Fibroblast of lung (primary cell): Measurements from ENCODE around the gene LINC00237. TPM values are rescaled to one million over a fixed set of nuclear protein-coding genes. Genes with fewer than 3 reads are reported as not detected.
A peak's percentile ranks its signal among the peaks of the same experiment; 100 is the strongest.

Experiments used
- DNase-seq, 2 donors: peaks; one replicate each; pipeline versions ENCODE4 v3.0.0 to v3.0.0-alpha.2; 2010; ENCODE audit warnings: low read depth in 2 of 2
- H2AFZ ChIP-seq: 2 replicates; pipeline ENCODE4 v1.5.1; 2012; ENCODE audit warnings: low read length, control low read depth, inconsistent platforms
- H3K27ac ChIP-seq: 2 replicates; pipeline ENCODE4 v1.5.1; 2011; ENCODE audit warnings: low read length, control low read depth; ENCODE audit not compliant: insufficient read depth
- H3K27me3 ChIP-seq: 2 replicates; pipeline ENCODE4 v1.5.1; 2011; ENCODE audit warnings: mild to moderate bottlenecking, low read length; ENCODE audit not compliant: control insufficient read depth, insufficient read depth
- H3K36me3 ChIP-seq: 2 replicates; pipeline ENCODE4 v1.5.1; 2011; ENCODE audit warnings: low read length; ENCODE audit not compliant: control insufficient read depth, insufficient read depth
- H3K4me1 ChIP-seq: 2 replicates; pipeline ENCODE4 v1.5.1; 2011; ENCODE audit warnings: low read length; ENCODE audit not compliant: control insufficient read depth, insufficient read depth; ENCODE audit errors: extremely low read depth
- H3K4me2 ChIP-seq: 2 replicates; pipeline ENCODE4 v1.5.1; 2011; ENCODE audit warnings: low read length, control low read depth; ENCODE audit not compliant: insufficient read depth; ENCODE audit errors: extremely low read depth
- H3K4me3 ChIP-seq, 4 experiments: fragments of 200-600 bp in 1 of 4; sonication (generic) in 1 of 4; replicated peaks in 1 of 4; 2 replicates each; pipeline ENCODE4 v1.5.1; 2011 to 2016; ENCODE audit warnings: low read length in 4 of 4, low read depth in 3 of 4, mild to moderate bottlenecking in 3 of 4, control low read depth in 2 of 4, inconsistent platforms in 1 of 4, mixed read lengths in 1 of 4; ENCODE audit not compliant: insufficient read depth in 1 of 4; ENCODE audit errors: control extremely low read depth in 1 of 4
- H3K79me2 ChIP-seq: 2 replicates; pipeline ENCODE4 v1.5.1; 2012; ENCODE audit warnings: mild to moderate bottlenecking, low read length, inconsistent platforms; ENCODE audit not compliant: control insufficient read depth, insufficient read depth
- H3K9ac ChIP-seq: 2 replicates; pipeline ENCODE4 v1.5.1; 2011; ENCODE audit warnings: mild to moderate bottlenecking, low read length, control low read depth; ENCODE audit not compliant: insufficient read depth
- H3K9me3 ChIP-seq: 2 replicates; pipeline ENCODE4 v1.5.1; 2012; ENCODE audit warnings: low read depth, low read length; ENCODE audit not compliant: control insufficient read depth, insufficient read depth
- H4K20me1 ChIP-seq: 2 replicates; pipeline ENCODE4 v1.5.1; 2011; ENCODE audit warnings: low read length; ENCODE audit not compliant: control insufficient read depth, insufficient read depth; ENCODE audit errors: extremely low read depth
- EZH2 ChIP-seq: IDR thresholded peaks from 2 replicates; pipeline ENCODE4 v1.5.1; 2012; ENCODE audit warnings: low read length, control low read depth, mild to moderate bottlenecking; ENCODE audit errors: missing control alignments
- polyA plus RNA-seq, 2 donors: library from polyadenylated mRNA; depleted of rRNA in 1 of 2; stranded (reverse) in 1 of 2; unstranded in 1 of 2; fragments of >200 nt; gene quantifications; 2 replicates each; pipeline ENCODE4 v1.2.1, GENCODE V29; 2011 to 2012; ENCODE audit warnings: missing spikeins in 1 of 2
- total RNA-seq: library from RNA; depleted of rRNA; stranded (reverse); fragments of >200 nt; gene quantifications from 2 replicates; pipeline ENCODE4 v1.2.1, GENCODE V29; 2014
- TF ChIP-seq, protein P1 (sequence below), 2 donors: IDR thresholded peaks in 1 of 2; conservative IDR thresholded peaks in 1 of 2; 1 replicate in 1 of 2; 2 replicates in 1 of 2; pipeline ENCODE4 v1.5.1; 2011 to 2012; ENCODE audit warnings: low read length in 2 of 2, control low read depth in 1 of 2, inconsistent platforms in 1 of 2, low read depth in 1 of 2, mild to moderate bottlenecking in 1 of 2

Gene LINC00237
- total and polyA plus RNA-seq, 2 donors (not counting 1 experiment from before 2014, with no cell fraction given), result not detected

DNA sequence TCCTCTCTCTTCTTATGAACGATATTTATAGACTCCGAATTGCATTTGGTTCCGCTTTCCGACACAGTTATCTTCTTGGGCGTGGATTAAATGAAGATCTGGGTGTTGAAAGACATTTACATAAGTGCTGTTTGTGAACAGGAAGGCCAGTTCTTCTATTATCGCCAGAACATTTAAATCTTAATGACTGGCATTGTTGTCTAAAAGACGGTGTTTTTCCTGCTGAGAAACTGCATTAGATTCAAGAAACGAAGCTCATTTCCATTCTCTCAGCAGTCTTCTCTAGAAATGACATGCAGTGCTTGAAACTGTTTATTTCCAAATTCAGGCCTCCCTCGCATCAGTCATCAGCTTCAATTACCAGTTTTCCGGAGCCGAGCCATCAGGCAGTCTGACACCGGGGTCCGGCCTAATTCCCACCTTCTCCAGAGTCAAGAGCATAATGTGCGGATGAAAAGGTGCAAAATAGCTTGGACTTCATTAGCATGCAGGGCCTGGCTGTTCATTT is 16.0 kb downstream of the LINC00237 start:
- Histone ChIP-seq H3K27me3 (peaks cover 9% of the 10 kb centered on the region), H2AFZ (no peak overlapping the region), H4K20me1 (no peaks in the 10 kb centered on the region), H3K4me2 (no peak overlapping the region), H3K9me3 (no peaks in the 10 kb centered on the region), H3K4me3 (no peak overlapping the region), H3K27ac (no peak overlapping the region), H3K4me1 (no peaks in the 10 kb centered on the region), H3K79me2 (no peaks in the 10 kb centered on the region), H3K9ac (no peak overlapping the region), H3K36me3 (no peaks in the 10 kb centered on the region)
- TF ChIP-seq EZH2, result no peak
- TF ChIP-seq, protein P1, sequence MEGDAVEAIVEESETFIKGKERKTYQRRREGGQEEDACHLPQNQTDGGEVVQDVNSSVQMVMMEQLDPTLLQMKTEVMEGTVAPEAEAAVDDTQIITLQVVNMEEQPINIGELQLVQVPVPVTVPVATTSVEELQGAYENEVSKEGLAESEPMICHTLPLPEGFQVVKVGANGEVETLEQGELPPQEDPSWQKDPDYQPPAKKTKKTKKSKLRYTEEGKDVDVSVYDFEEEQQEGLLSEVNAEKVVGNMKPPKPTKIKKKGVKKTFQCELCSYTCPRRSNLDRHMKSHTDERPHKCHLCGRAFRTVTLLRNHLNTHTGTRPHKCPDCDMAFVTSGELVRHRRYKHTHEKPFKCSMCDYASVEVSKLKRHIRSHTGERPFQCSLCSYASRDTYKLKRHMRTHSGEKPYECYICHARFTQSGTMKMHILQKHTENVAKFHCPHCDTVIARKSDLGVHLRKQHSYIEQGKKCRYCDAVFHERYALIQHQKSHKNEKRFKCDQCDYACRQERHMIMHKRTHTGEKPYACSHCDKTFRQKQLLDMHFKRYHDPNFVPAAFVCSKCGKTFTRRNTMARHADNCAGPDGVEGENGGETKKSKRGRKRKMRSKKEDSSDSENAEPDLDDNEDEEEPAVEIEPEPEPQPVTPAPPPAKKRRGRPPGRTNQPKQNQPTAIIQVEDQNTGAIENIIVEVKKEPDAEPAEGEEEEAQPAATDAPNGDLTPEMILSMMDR (conservative IDR thresholded peaks at IDR 0.05 in 1 of 2, IDR thresholded peaks at IDR 0.05 in 1 of 2; ENCODE audit: low read depth in 1 of 2, low read length in 2 of 2), result no peak
- no peak for DNase-seq

DNA sequence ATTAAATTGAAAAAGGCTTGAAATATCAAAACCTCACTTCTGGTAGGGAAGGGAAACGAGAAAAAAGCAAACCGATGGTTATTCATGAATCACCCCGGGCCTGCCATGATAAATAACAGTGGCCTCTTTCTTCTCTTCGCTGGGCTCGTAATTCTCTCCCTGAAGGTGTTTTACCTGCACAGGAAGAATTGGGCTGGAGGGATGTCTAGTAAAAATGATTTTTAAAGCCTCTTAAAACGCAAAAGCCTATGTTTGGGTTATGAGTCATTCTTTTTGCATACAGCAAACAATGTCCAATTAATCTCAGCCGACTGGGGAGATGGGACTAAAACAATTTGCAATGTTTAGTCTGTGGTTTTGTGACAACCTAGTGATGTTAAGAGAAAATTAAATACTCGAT is 16.8 kb downstream of the LINC00237 start:
- Histone ChIP-seq H3K4me1 (no peaks in the 10 kb centered on the region), H3K9ac (no peak overlapping the region), H3K27ac (no peak overlapping the region), H3K36me3 (no peaks in the 10 kb centered on the region), H3K9me3 (no peaks in the 10 kb centered on the region), H4K20me1 (no peaks in the 10 kb centered on the region), H3K27me3 (peaks cover 9% of the 10 kb centered on the region), H2AFZ (no peak overlapping the region), H3K4me2 (no peak overlapping the region), H3K79me2 (no peaks in the 10 kb centered on the region), H3K4me3 (no peak overlapping the region)
- peak in 1 of 2 donors; percentile 11 for DNase-seq
- TF ChIP-seq EZH2, result no peak
- TF ChIP-seq, protein P1 (conservative IDR thresholded peaks at IDR 0.05 in 1 of 2, IDR thresholded peaks at IDR 0.05 in 1 of 2; ENCODE audit: low read depth in 1 of 2, low read length in 2 of 2), result no peak

DNA sequence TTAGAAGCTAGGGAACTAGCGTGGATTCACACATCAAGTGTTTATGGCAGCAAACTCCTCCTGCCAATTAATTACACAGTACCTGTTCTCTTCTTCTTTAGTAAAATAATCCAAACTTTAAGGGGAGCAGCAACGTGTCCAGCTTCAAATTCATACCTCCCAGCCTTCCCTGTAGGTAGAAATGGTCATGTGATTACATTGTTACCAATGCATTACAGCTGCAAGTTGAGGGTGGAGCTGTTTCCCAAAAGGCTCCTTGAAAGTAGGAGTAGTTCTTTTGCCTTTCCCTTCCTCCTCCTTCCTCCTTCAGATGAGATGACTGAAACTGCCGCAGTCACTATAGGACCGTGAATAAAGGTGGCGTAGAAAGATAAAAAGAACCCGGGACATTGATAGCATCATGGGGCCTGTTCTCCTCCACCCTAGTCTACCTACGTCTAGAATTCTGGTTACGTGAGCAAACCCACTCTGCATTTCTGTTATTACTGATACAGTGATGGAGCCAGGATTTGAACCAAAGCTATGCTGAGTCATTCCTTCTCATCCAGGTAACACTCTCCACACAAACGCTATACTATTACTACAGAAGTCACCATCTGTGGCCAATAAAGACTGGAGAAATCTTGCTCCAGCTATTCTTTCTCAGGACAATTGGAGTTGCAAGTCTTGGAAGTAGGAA is 18.2 kb downstream of the LINC00237 start:
- TF ChIP-seq, protein P1 (conservative IDR thresholded peaks at IDR 0.05 in 1 of 2, IDR thresholded peaks at IDR 0.05 in 1 of 2; ENCODE audit: low read depth in 1 of 2, low read length in 2 of 2), result no peak
- TF ChIP-seq EZH2, result no peak
- no peak overlapping the region for H3K4me3 ChIP-seq
- no peak for DNase-seq
- no peak overlapping the region for H3K4me2 ChIP-seq
- H3K9ac ChIP-seq, result no peak overlapping the region
- H2AFZ ChIP-seq, result no peak overlapping the region
- H3K4me1 ChIP-seq, result no peaks in the 10 kb centered on the region
- peaks cover 9% of the 10 kb centered on the region for H3K27me3 ChIP-seq
- no peak overlapping the region for H3K27ac ChIP-seq
- H4K20me1 ChIP-seq, result no peaks in the 10 kb centered on the region
- no peaks in the 10 kb centered on the region for H3K9me3 ChIP-seq
- no peaks in the 10 kb centered on the region for H3K79me2 ChIP-seq
- H3K36me3 ChIP-seq, result no peaks in the 10 kb centered on the region
